Bone marrow (tissue), 2 donors: Measurements from ENCODE around the gene ZCWPW1.
"Not testable (repeated sequence)": the region's sequence is repeated elsewhere in the genome, so short reads cannot be mapped to it uniquely, and the experiment has no call there.

ENCODE experiments used
- DNase-seq, 2 donors: peaks; one replicate each; lab custom pipeline; 2025; lab: John Stamatoyannopoulos, UW

ZCWPW1 gene

GRCh38 chr7:100400656-100401055 is 27.8 kb downstream of the ZCWPW1 start:
- DNase-seq = no peak

GRCh38 chr7:100400041-100400440 is 28.5 kb downstream of the ZCWPW1 start:
- no peak for DNase-seq

GRCh38 chr7:100398239-100398638 is 30.3 kb downstream of the ZCWPW1 start:
- DNase-seq = no peak

- DNase-seq = no peak
Observed at GRCh38 chr7:100397315-100398081, 31.0 kb downstream of the ZCWPW1 start.

- peak in 1 of 2 donors; percentile 77 for DNase-seq
Observed at GRCh38 chr7:100396421-100396982, 32.0 kb downstream of the ZCWPW1 start.

- no peak for DNase-seq
Observed at GRCh38 chr7:100394077-100394476, 34.4 kb downstream of the ZCWPW1 start.

GRCh38 chr7:100393233-100393905 is 35.1 kb downstream of the ZCWPW1 start:
- DNase-seq = no peak

- no peak for DNase-seq
Observed at GRCh38 chr7:100390286-100391009, 38.1 kb downstream of the ZCWPW1 start.

GRCh38 chr7:100389437-100390088 is 38.9 kb downstream of the ZCWPW1 start:
- DNase-seq = no peak

- no peak for DNase-seq
Observed at GRCh38 chr7:100387695-100388094, 40.8 kb downstream of the ZCWPW1 start.

- no peak for DNase-seq
Observed at GRCh38 chr7:100386940-100387339, 41.6 kb downstream of the ZCWPW1 start.

GRCh38 chr7:100384628-100385294 is 43.7 kb downstream of the ZCWPW1 start:
- no peak for DNase-seq

- DNase-seq = not testable (repeated sequence)
Observed at GRCh38 chr7:100382234-100382853, 46.2 kb downstream of the ZCWPW1 start.

- not testable (repeated sequence) for DNase-seq
Observed at GRCh38 chr7:100381531-100382233, 46.8 kb downstream of the ZCWPW1 start.

- DNase-seq = peak in 1 of 2 donors; percentile 40
Observed at GRCh38 chr7:100380196-100380595, 48.3 kb downstream of the ZCWPW1 start.

- no peak for DNase-seq
Observed at GRCh38 chr7:100378114-100378755, 50.3 kb downstream of the ZCWPW1 start.

- no peak for DNase-seq
Observed at GRCh38 chr7:100376066-100376465, 52.4 kb downstream of the ZCWPW1 start.

- no peak for DNase-seq
Observed at GRCh38 chr7:100374601-100375000, 53.9 kb downstream of the ZCWPW1 start.

- not testable (repeated sequence) for DNase-seq
Observed at GRCh38 chr7:100373870-100374598, 54.5 kb downstream of the ZCWPW1 start.
